DND-41 (cell line): ENCODE data around the gene TCEAL5.
"Not testable (repeated sequence)": the region's sequence is repeated elsewhere in the genome, so short reads cannot be mapped to it uniquely, and the experiment has no call there.

Source experiments
- ATAC-seq: fragments of 200-7000 bp; cut with Tn5 transposase; 3 replicates; pipeline ENCODE4 v1.9.1; 2021; ENCODE audit warnings: low read depth; ENCODE audit not compliant: insufficient read depth
- DNase-seq: peaks from one replicate; pipeline ENCODE4 v3.0.0-alpha.2; 2020
- H2AFZ ChIP-seq: 2 replicates; pipeline ENCODE4 v1.6.0; 2012; ENCODE audit warnings: low read depth, low read length
- H3K27ac ChIP-seq: 2 replicates; pipeline ENCODE4 v1.5.1; 2012; ENCODE audit warnings: low read length, inconsistent platforms
- H3K27me3 ChIP-seq: fragments of 200-600 bp; sonication (generic); 2 replicates; pipeline ENCODE4 v1.6.0; 2012; ENCODE audit warnings: low read length, mild to moderate bottlenecking, inconsistent platforms; ENCODE audit not compliant: insufficient read depth, poor library complexity
- H3K36me3 ChIP-seq: 2 replicates; pipeline ENCODE4 v1.5.1; 2012; ENCODE audit warnings: low read length, inconsistent platforms; ENCODE audit not compliant: insufficient read depth
- H3K4me1 ChIP-seq: 2 replicates; pipeline ENCODE4 v1.5.1; 2012; ENCODE audit warnings: mild to moderate bottlenecking, low read length; ENCODE audit not compliant: insufficient read depth
- H3K4me2 ChIP-seq: 2 replicates; pipeline ENCODE4 v1.6.0; 2012; ENCODE audit warnings: mild to moderate bottlenecking, moderate library complexity, low read length, inconsistent platforms; ENCODE audit not compliant: insufficient read depth
- H3K4me3 ChIP-seq, 2 experiments: fragments of 200-600 bp in 1 of 2; shearing (Covaris generic) in 1 of 2; 2 replicates each; pipeline ENCODE4 v1.5.1; 2012 to 2016; ENCODE audit warnings: inconsistent platforms in 2 of 2, low read length in 2 of 2, mild to moderate bottlenecking in 2 of 2, low read depth in 1 of 2, moderate library complexity in 1 of 2
- H3K79me2 ChIP-seq: 2 replicates; pipeline ENCODE4 v1.6.0; 2012; ENCODE audit warnings: low read length, inconsistent platforms; ENCODE audit not compliant: insufficient read depth
- H3K9ac ChIP-seq: 2 replicates; pipeline ENCODE4 v1.6.0; 2012; ENCODE audit warnings: low read depth, mild to moderate bottlenecking, inconsistent platforms, low read length, moderate library complexity
- H3K9me3 ChIP-seq: 2 replicates; pipeline ENCODE4 v1.5.1; 2012; ENCODE audit warnings: low read length, moderate library complexity, mild to moderate bottlenecking, inconsistent platforms; ENCODE audit not compliant: insufficient read depth, severe bottlenecking
- H4K20me1 ChIP-seq: 2 replicates; pipeline ENCODE4 v1.6.0; 2012; ENCODE audit warnings: low read length; ENCODE audit not compliant: insufficient read depth
- CTCF ChIP-seq: IDR thresholded peaks from 2 replicates; pipeline ENCODE4 v1.5.1; 2012; ENCODE audit warnings: borderline replicate concordance, low read length, moderate library complexity, mild to moderate bottlenecking; ENCODE audit not compliant: poor library complexity, severe bottlenecking; ENCODE audit errors: extremely low read depth
- EZH2 ChIP-seq: IDR thresholded peaks from 3 replicates; pipeline ENCODE4 v1.6.1; 2012; ENCODE audit warnings: borderline replicate concordance, low read depth, mild to moderate bottlenecking, moderate library complexity, low read length, inconsistent platforms; ENCODE audit not compliant: severe bottlenecking

Gene TCEAL5

GRCh38 chrX:103309860-103310554, 33.5 kb upstream of the TCEAL5 start:
- no peak overlapping the region for H3K9ac ChIP-seq
- no peaks in the 10 kb centered on the region for H4K20me1 ChIP-seq
- no peaks in the 10 kb centered on the region for H3K4me1 ChIP-seq
- H3K4me2 ChIP-seq: no peak overlapping the region
- ATAC-seq (no peak), DNase-seq (no peak)
- H3K36me3 ChIP-seq: no peaks in the 10 kb centered on the region
- no peak overlapping the region for H3K27ac ChIP-seq
- no peak overlapping the region for H3K4me3 ChIP-seq
- no peaks in the 10 kb centered on the region for H3K9me3 ChIP-seq
- no peak for TF ChIP-seq EZH2
- TF ChIP-seq CTCF: no peak
- H2AFZ ChIP-seq: no peak overlapping the region
- no peaks in the 10 kb centered on the region for H3K79me2 ChIP-seq
- H3K27me3 ChIP-seq: no peaks in the 10 kb centered on the region

DNA sequence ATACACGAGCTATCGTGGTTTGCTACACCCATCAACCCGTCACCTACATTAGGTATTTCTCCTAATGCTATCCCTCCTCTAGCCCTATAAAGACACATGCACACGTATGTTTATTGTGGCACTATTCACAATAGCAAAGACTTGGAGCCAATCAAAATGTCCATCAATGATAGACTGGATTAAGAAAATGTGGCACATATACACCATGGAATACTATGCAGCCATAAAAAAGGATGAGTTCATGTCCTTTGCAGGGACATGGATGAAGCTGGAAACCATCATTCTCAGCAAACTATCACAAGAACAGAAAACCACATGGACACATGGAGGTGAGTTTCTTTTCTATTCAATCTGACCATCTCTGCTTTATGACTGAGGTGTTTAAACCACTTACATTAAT, 29.1 kb upstream of the TCEAL5 start:
- H4K20me1 ChIP-seq, H3K9ac ChIP-seq, H3K36me3 ChIP-seq, H3K9me3 ChIP-seq, H3K79me2 ChIP-seq, H3K27me3 ChIP-seq, DNase-seq, H2AFZ ChIP-seq, H3K4me2 ChIP-seq, ATAC-seq, H3K4me3 ChIP-seq, H3K27ac ChIP-seq, H3K4me1 ChIP-seq: not testable (repeated sequence)

DNA sequence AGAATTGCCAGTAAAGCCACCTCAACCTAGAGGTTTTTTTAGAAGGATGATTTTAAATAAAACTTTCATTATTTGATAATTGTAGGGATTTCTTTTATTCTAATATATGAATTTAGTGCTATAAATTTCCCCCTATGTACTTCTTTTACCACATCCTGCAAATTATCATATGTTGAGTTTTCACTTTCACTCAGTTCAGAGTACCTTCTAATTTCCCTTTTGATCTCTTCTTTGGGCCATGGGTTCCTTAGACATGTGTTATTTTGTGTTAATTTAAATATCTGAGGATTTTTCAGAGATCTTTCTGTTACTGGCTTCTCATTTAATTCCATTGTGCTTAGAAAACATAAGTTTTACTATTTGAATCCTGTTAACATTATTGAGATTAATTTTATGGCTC, 28.2 kb upstream of the TCEAL5 start:
- H3K4me1 ChIP-seq: no peaks in the 10 kb centered on the region
- H3K27ac ChIP-seq: no peak overlapping the region
- ATAC-seq (no peak), DNase-seq (no peak)
- no peaks in the 10 kb centered on the region for H3K36me3 ChIP-seq
- no peak overlapping the region for H3K9ac ChIP-seq
- no peaks in the 10 kb centered on the region for H3K9me3 ChIP-seq
- H2AFZ ChIP-seq: no peak overlapping the region
- no peak overlapping the region for H3K4me3 ChIP-seq
- H3K27me3 ChIP-seq: no peaks in the 10 kb centered on the region
- no peaks in the 10 kb centered on the region for H4K20me1 ChIP-seq
- H3K79me2 ChIP-seq: no peaks in the 10 kb centered on the region
- TF ChIP-seq EZH2 (no peak), CTCF (no peak)
- H3K4me2 ChIP-seq: no peak overlapping the region

DNA sequence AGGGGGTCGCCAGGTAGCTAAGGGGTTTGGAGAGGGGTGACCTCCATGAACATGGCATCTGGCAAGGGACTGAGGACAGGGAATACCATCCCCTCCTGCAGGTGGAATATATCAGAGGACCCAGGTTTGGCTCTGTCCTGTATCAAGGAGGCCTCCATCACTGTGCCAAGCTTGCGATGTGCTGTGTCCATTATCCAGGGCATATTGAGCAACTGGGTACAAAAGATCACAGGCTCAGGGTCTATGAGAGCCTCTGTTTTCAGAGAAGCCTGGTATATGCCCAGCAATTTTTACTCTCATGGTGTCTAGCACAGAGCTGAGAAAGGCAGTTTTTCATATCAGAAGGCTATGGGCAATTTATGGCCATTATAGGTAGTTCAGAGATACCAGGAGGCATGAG, 16.6 kb upstream of the TCEAL5 start:
- Histone ChIP-seq H3K79me2 (no peaks in the 10 kb centered on the region), H3K4me2 (no peak overlapping the region), H3K9me3 (no peaks in the 10 kb centered on the region), H3K27me3 (no peaks in the 10 kb centered on the region), H3K4me3 (no peak overlapping the region), H3K9ac (no peak overlapping the region), H4K20me1 (no peaks in the 10 kb centered on the region), H2AFZ (no peak overlapping the region), H3K4me1 (no peaks in the 10 kb centered on the region), H3K27ac (no peak overlapping the region), H3K36me3 (no peaks in the 10 kb centered on the region)
- no peak for ATAC-seq
- no peak for TF ChIP-seq CTCF
- TF ChIP-seq EZH2: no peak
- DNase-seq: no peak
